Renal cortex interstitium (tissue), 11 donors: ENCODE results near the gene FOXP1. TPM values are rescaled to one million over a fixed set of nuclear protein-coding genes. Genes with fewer than 3 reads are reported as not detected.

Experiments used
- DNase-seq, 11 donors: peaks; one replicate each; pipeline ENCODE4 v3.0.0-alpha.2; 2013; ENCODE audit warnings: low read depth in 9 of 11, low spot score in 4 of 11; ENCODE audit errors: extremely low read depth in 1 of 11
- polyA plus RNA-seq, 3 donors: library from polyadenylated mRNA; unstranded; fragments of 120-200 nt; gene quantifications; one replicate each; pipeline ENCODE4 v1.2.1, GENCODE V29; 2013; ENCODE audit not compliant: insufficient read length in 3 of 3

FOXP1 gene
- polyA plus RNA-seq, 3 donors = 36.8 to 51.7 (median 40.1) TPM

GRCh38 chr3:71228156-71228866 is 355.2 kb downstream of the FOXP1 start:
- no peak for DNase-seq

DNA sequence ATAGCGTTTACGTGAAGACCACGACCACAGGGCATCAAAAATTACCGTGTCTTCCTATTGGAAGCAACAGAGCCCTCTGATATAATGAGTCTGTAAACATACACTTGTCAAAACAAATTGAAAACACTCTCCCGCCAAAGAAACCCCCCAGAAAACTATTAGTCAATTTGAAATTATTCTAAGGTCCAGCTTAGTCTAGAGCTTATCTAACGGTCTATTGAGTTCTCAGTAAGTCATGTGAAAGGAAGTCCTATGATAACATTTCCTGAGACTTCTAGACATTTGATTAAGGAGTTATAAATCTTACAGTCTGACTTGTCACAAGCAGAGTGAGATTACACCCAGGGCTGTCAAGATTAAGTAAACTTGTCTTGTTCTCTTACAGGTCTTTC is 356.3 kb downstream of the FOXP1 start:
- DNase-seq = no peak

- no peak for DNase-seq
Measured at GRCh38 chr3:71226565-71227269, 356.8 kb downstream of the FOXP1 start.

DNA sequence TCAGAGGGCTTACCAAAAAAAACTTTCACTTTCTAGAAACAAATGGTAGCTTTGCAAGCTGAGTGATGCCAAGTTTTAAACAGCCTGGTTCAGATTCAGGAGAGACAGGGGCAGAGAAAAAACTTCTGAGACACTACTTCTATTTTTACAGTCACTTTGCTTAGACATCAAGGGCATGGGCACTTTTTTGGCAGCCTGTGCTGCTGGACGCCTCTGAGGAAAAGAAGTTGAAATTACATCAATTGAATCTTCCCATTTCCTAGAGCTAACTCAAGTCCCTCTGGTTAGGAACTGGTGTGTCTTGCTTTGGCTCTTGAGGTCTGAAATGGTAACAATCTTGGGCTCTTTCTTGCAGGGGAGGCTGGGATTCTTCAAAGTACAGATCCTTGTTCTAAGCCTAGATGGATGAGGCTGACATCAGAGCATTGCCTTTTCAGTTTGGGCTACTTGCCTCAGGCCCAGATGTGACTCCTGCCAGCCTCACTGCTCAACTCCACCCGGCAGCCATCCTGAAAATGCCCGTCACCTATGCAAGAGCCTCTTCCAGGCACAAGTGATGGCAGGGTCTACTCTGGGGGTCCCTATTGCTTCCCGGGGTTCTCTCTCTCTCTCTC is 357.5 kb downstream of the FOXP1 start:
- DNase-seq = no peak

- no peak for DNase-seq
Measured at GRCh38 chr3:71225002-71225684, 358.4 kb downstream of the FOXP1 start.

GRCh38 chr3:71219744-71220638 is 363.5 kb downstream of the FOXP1 start:
- DNase-seq = no peak

- no peak for DNase-seq
Measured at GRCh38 chr3:71218508-71218907, 365.0 kb downstream of the FOXP1 start.

DNA sequence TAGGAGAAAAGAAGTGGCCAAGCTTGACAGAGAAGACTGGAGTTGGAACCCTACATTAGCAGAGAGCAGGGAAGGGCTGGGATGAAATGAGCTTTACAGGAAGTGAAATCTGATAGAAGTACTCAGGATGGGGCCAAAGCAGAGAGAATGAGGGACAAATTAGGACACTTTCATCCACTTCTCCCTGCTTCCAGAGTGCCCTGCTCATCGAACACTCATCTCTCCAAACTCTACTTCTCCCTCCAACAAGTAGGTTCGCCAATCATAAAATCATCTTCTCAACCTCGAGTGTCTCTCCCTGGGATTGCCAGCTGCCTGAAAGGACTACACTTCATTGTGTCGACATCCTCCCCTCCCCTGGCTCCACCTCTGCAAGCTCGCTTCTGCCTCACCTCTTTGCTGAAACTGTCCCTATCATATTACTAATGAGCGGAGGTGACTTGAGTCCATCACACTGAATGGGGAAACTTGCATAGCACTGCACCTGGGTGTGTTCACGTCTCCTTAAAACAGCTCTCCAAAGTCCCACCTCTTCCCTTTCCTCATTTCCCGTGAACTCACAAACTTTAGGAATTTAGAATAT is 365.8 kb downstream of the FOXP1 start:
- no peak for DNase-seq

GRCh38 chr3:71215351-71215750 is 368.2 kb downstream of the FOXP1 start:
- no peak for DNase-seq

GRCh38 chr3:71214797-71215196 is 368.7 kb downstream of the FOXP1 start:
- no peak for DNase-seq

DNA sequence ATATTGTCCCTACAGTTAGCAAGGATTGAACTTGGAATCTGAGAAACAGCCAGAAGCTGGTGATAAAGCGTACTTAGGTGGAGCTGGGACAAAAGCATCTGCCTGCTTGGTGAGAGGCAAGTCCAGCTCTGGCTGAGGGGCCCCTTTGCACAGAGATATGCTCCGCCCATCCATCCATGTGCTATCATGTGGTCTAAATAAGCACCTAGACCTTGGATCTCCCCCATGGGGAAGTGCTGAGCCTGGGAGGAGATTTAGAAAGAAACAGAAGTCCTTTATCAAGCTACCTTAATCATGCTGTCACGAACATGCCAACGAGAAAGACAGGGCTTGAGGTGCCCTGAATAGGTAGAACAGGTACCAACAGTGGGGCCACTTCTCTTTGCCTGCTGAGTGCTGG is 369.5 kb downstream of the FOXP1 start:
- no peak for DNase-seq

- no peak for DNase-seq
Measured at GRCh38 chr3:71211083-71211482, 372.4 kb downstream of the FOXP1 start.

GRCh38 chr3:71210257-71211007 is 373.1 kb downstream of the FOXP1 start:
- no peak for DNase-seq

DNA sequence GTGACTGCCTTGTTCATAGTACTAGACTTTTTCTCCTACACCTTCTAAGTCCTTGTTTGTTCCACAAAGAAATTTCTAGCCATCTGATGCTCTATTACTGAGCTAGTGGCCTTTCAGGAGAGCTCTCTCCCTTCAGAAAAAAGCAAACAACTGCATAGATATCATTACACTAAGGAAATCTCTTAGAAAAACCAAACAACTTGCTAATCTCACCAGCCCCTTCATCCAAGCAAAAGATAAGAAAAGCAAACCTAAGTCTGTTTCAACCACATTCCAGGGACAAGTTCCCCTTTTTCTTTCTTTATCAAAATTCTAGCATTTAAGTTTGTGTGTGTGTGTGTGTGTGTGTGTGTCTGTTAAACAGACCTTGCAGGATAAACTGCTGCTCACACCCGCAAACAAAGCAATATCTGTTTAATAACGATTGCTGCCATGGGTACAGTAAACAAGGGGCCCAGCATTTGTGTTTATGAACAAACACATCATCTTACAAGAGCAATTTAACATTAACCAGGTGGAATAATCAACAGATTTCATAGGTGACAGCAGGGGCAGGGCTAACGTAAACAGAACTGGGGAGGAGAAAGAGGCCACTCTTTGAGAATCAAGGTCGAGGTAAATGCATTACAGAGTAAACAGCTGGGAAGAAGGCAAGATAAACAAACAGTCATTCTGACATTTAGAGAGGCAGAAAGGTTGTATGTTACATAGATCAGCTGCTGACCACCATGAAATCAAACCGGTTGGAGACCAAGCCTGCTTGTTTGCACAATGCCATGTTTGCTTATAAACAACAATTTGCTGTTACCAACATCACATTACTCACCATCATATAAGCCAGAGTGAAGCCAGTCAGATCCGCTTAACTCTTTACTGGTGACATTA is 375.1 kb downstream of the FOXP1 start:
- no peak for DNase-seq

- no peak for DNase-seq
Measured at GRCh38 chr3:71207632-71208031, 375.9 kb downstream of the FOXP1 start.

DNA sequence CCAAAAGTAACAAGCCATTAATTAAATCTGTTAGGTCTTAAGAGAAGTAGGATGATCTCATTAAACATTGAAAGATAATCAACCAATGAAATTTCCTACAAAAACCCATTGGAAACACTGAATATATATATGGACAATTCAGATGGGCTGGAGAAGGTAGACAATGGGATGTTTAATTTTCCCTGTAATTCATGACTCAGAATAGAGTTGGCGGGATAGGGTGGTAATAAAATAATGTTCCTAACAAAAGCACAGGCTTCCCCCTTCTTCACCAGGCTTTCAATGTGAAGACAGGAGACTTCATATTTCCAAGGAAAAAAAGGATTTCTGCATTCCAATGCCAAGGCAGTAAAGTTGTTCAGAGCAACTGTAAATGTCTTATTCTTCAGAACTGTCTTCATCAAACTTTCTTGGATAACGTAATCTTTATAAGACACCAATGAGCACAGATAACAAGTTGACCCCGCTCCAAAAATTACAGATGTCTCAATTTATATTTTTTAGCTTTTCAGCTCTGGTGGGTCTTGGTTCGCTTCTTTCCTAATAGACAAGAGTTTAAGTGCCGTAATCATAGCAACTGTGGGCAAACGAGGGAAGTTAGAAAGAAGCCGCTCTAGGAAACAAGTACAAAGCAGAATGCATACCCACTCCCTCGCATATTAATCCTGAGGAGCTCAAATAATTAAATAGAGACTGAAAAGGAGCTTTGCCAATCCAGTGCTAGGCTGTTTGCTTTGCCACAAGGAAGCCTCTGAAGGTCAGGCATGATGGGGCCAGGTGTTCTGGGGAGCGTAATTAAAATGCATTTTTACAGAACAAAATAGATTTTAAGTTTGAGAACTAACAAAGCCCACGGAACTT is 377.0 kb downstream of the FOXP1 start:
- no peak for DNase-seq
